ENCODE measurements around the gene C2CD5.

Gene C2CD5

GRCh38 chr12:22412581-22412980 lies 131.8 kb downstream of the C2CD5 start:
- DNase-seq (ENCODE audit: low spot score): no peak

GRCh38 chr12:22410486-22410885 lies 133.9 kb downstream of the C2CD5 start:
- no peak for DNase-seq (ENCODE audit: low spot score)

- DNase-seq (ENCODE audit: low spot score): no peak
Measured at GRCh38 chr12:22409377-22410164, 134.8 kb downstream of the C2CD5 start.

- DNase-seq (ENCODE audit: low spot score): no peak
Measured at GRCh38 chr12:22408610-22409376, 135.5 kb downstream of the C2CD5 start.

- no peak for DNase-seq (ENCODE audit: low spot score)
Measured at GRCh38 chr12:22407397-22407796, 136.9 kb downstream of the C2CD5 start.

GRCh38 chr12:22406627-22407026 lies 137.7 kb downstream of the C2CD5 start:
- no peak for DNase-seq (ENCODE audit: low spot score)

- no peak for DNase-seq (ENCODE audit: low spot score)
Measured at GRCh38 chr12:22399464-22400180, 144.7 kb downstream of the C2CD5 start.
